ENCODE measurements around the gene MAN2C1.
"Not testable (repeated sequence)": the region's sequence is repeated elsewhere in the genome, so short reads cannot be mapped to it uniquely, and the experiment has no call there.

Gene MAN2C1

GRCh38 chr15:75346796-75347221, 21.6 kb downstream of the MAN2C1 start, which contains the start of gene NEIL1:
Gene NEIL1 (plus strand): TSS chr15:75347039. CDS start chr15:75348906, 1,867 bp downstream.
- peak within 1 kb of the TSS; percentile 71 for H3K4me3 ChIP-seq (ENCODE audit: low read depth, low read length)
- TF ChIP-seq CTCF (conservative IDR thresholded peaks at IDR 0.05; ENCODE audit: low read depth, low read length): no peak
- DNase-seq (ENCODE audit: low read depth): no peak

GRCh38 chr15:75343953-75344352, 24.5 kb downstream of the MAN2C1 start:
- H3K4me3 ChIP-seq (ENCODE audit: low read depth, low read length); DNase-seq (ENCODE audit: low read depth): not testable (repeated sequence)

GRCh38 chr15:75342221-75342620, 26.2 kb downstream of the MAN2C1 start:
- no peak for TF ChIP-seq CTCF (conservative IDR thresholded peaks at IDR 0.05; ENCODE audit: low read depth, low read length)
- H3K4me3 ChIP-seq (ENCODE audit: low read depth, low read length): no peak overlapping the region
- no peak for DNase-seq (ENCODE audit: low read depth)

- H3K4me3 ChIP-seq (ENCODE audit: low read depth, low read length): no peak overlapping the region
- no peak for TF ChIP-seq CTCF (conservative IDR thresholded peaks at IDR 0.05; ENCODE audit: low read depth, low read length)
- DNase-seq (ENCODE audit: low read depth): no peak
These were observed 28.7 kb downstream of the MAN2C1 start for GRCh38 chr15:75339531-75340240.

- H3K4me3 ChIP-seq (ENCODE audit: low read depth, low read length): no peak overlapping the region
- no peak for TF ChIP-seq CTCF (conservative IDR thresholded peaks at IDR 0.05; ENCODE audit: low read depth, low read length)
- DNase-seq (ENCODE audit: low read depth): no peak
These were observed 29.7 kb downstream of the MAN2C1 start for GRCh38 chr15:75338661-75339240.

GRCh38 chr15:75335705-75336355, 32.6 kb downstream of the MAN2C1 start, which contains the start of gene COMMD4:
Gene COMMD4 (plus strand): TSS chr15:75336063. CDS start chr15:75336090, 27 bp downstream.
- H3K4me3 ChIP-seq (ENCODE audit: low read depth, low read length): peak within 1 kb of the TSS; percentile 84
- TF ChIP-seq CTCF (conservative IDR thresholded peaks at IDR 0.05; ENCODE audit: low read depth, low read length): no peak
- DNase-seq (ENCODE audit: low read depth): peak; percentile 96

- H3K4me3 ChIP-seq (ENCODE audit: low read depth, low read length): peak overlapping the region; percentile 84
- TF ChIP-seq CTCF (conservative IDR thresholded peaks at IDR 0.05; ENCODE audit: low read depth, low read length): no peak
- DNase-seq (ENCODE audit: low read depth): no peak
These were observed 33.1 kb downstream of the MAN2C1 start for GRCh38 chr15:75335313-75335704.

- not testable (repeated sequence) for DNase-seq (ENCODE audit: low read depth); H3K4me3 ChIP-seq (ENCODE audit: low read depth, low read length)
These were observed 34.6 kb downstream of the MAN2C1 start for GRCh38 chr15:75333654-75334419.

- not testable (repeated sequence) for H3K4me3 ChIP-seq (ENCODE audit: low read depth, low read length); DNase-seq (ENCODE audit: low read depth)
These were observed 36.3 kb downstream of the MAN2C1 start for GRCh38 chr15:75332093-75332492.
